ENCODE results near the gene ERP27.

Gene ERP27

DNA sequence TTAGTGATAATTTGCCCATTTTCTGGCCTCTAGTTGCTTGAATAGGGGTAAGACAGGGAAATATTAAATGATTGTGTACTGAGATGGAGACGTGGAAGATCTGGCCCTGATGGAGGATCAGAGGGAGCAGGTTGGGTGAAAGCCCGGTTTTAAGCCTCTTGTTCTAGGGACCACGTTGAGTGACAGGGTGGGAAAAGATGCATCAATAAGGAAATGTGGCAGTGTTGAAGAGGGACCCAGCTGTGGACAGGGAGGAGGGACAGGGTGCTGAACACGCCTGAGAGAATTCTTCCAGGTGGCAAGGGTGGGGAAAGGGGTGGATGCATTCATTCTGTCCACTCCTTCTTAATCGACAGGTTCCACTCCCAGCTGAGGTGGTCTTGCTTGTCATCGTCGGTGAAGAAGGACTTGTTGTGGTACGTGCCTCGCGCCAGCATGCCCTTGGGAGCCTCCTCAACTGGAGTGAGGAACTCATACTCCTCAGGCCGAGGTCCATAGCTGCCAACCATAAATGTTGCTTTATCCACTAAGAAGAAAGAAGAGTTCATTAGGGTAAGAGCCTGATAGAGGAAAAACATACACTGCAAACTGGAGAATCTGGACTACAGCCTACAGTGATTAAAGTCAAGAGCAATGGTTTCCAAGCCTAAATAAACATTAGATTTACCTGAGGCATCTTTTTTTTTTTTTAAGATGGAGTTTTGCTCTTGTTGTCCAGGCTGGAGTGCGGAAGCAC, 4.0 kb upstream of the ERP27 start:
- TF ChIP-seq, protein P1, sequence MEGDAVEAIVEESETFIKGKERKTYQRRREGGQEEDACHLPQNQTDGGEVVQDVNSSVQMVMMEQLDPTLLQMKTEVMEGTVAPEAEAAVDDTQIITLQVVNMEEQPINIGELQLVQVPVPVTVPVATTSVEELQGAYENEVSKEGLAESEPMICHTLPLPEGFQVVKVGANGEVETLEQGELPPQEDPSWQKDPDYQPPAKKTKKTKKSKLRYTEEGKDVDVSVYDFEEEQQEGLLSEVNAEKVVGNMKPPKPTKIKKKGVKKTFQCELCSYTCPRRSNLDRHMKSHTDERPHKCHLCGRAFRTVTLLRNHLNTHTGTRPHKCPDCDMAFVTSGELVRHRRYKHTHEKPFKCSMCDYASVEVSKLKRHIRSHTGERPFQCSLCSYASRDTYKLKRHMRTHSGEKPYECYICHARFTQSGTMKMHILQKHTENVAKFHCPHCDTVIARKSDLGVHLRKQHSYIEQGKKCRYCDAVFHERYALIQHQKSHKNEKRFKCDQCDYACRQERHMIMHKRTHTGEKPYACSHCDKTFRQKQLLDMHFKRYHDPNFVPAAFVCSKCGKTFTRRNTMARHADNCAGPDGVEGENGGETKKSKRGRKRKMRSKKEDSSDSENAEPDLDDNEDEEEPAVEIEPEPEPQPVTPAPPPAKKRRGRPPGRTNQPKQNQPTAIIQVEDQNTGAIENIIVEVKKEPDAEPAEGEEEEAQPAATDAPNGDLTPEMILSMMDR (IDR thresholded peaks at IDR 0.05; ENCODE audit: low read depth, low read length, missing control alignments), result no peak
- H3K4me3 ChIP-seq (replicated peaks; ENCODE audit: low read depth, low read length), result no peak overlapping the region
- no peak for DNase-seq (ENCODE audit: extremely low read depth, low read depth)

DNA sequence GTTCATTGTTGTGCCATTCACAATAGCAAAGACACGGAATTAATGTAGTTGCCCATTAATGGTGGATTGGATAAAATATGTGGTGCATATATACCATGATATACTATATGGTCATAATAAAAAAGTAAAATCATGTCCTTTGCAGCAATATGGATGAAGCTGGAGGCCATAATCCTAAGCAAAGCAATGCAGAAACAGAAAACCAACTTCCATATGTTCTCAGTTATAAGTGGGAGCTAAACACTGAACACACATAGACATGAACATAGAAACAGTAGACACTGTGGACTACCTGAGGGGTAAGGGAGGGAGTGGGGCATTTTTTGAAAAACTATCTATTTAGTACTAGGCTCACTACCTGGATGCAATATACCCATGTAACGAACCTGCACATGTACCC, 3.0 kb upstream of the ERP27 start:
- TF ChIP-seq, protein P1 (IDR thresholded peaks at IDR 0.05; ENCODE audit: low read depth, low read length, missing control alignments), result no peak
- H3K4me3 ChIP-seq (replicated peaks; ENCODE audit: low read depth, low read length), result no peak overlapping the region
- no peak for DNase-seq (ENCODE audit: extremely low read depth, low read depth)

DNA sequence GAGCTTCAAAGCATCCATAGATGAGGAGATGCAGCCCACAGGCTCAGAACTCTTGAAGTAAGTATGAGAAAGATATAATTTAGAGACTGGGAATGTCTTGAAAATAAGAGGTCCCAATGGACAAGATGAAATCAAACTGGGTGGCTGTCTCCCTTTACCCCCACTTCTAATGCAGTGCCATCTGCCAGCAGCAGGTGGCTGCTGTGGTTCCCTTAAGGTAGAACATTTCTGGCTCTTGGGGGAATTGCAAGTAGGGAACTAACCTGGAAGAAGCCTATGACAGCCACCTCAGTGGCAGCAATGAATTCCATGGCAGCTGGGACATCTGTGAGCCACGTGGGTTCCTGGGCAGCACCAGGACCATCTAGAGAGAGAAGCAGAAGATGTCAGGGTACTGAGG, 648 bp downstream of the ERP27 start:
- DNase-seq (ENCODE audit: extremely low read depth, low read depth), result no peak

DNA sequence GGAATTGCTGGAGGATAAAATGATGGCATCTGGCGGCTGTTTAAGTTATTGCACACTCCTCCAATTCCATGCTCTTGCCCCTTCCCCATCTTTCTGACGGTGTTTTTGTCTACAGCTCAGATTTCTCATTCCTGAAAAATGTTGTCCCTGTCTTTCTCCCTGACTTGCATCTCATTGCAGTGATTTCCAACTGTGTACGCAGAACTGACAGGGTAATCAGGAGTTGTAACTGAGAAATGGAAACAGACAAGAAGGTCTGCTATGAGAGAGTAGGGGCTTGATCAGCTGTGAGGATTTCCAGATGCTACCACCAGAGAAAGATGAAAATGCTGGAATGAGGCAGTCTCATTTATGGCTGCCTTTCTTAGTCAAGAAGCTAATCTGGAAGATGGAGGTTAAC, 1.3 kb downstream of the ERP27 start:
- no peak overlapping the region for H3K4me3 ChIP-seq (replicated peaks; ENCODE audit: low read depth, low read length)
- DNase-seq (ENCODE audit: extremely low read depth, low read depth), result no peak
- TF ChIP-seq, protein P1 (IDR thresholded peaks at IDR 0.05; ENCODE audit: low read depth, low read length, missing control alignments), result no peak

More for the DNA sequence above, 648 bp downstream of the ERP27 start:
- TF ChIP-seq, protein P1 (IDR thresholded peaks at IDR 0.05; ENCODE audit: low read depth, low read length, missing control alignments), result peak; percentile 18
- H3K4me3 ChIP-seq (replicated peaks; ENCODE audit: low read depth, low read length), result no peak overlapping the region

DNA sequence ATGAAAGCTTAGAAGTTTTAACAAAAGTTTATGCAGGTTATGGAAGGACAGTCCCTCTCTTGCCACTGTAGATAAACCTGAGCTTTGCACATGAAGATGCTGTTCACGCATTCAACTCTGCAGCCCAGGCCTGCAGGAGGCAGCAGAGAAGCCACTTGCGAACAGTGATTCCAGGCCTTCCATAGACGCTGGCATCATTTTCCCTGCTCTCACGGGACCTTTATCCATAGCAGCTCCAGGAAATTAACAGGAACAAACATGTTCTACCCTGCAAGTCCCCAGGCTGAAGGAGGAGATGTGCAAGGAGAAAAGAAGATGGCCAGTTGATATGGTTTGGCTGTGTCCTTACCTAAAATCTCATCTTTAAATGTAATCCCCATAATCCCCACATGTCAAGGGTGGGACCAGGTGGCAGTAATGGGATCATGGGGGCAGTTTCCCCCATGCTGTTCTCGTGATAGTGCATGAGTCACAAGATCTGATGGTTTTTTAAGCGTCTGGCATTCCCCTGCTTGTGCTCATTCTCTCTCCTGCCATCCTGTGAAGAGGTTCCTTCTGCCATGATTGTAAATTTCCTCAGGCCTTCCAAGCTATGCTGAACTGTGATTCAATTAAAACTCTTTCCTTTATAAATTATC, 2.0 kb downstream of the ERP27 start:
- no peak for DNase-seq (ENCODE audit: extremely low read depth, low read depth)
- no peak overlapping the region for H3K4me3 ChIP-seq (replicated peaks; ENCODE audit: low read depth, low read length)
- TF ChIP-seq, protein P1 (IDR thresholded peaks at IDR 0.05; ENCODE audit: low read depth, low read length, missing control alignments), result peak; percentile 34

DNA sequence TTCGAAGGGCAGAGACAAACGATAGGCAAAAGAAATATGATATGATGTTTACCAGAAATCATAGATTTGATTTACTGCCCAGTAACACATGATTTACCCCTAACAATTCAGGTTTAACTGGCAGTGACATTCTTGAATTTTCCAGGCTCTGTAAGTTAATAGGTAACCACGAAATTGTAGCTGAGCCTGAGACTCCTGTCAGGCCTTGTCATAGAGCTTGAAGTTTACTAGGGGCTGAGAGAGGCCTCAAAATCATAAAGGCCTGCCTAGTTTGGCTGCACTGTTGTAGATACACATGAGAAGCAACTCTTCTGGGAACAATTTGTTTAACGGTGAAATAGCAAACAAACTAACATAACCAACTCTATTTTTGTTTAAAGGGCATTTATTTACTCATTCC, 3.3 kb downstream of the ERP27 start:
- no peak overlapping the region for H3K4me3 ChIP-seq (replicated peaks; ENCODE audit: low read depth, low read length)
- TF ChIP-seq, protein P1 (IDR thresholded peaks at IDR 0.05; ENCODE audit: low read depth, low read length, missing control alignments), result no peak
- no peak for DNase-seq (ENCODE audit: extremely low read depth, low read depth)
